Measurements from ENCODE around the gene KIF5B. TPM values are rescaled to one million over a fixed set of nuclear protein-coding genes. Genes with fewer than 3 reads are reported as not detected.
A peak's percentile ranks its signal among the peaks of the same experiment; 100 is the strongest.

Gene KIF5B
- total and polyA plus RNA-seq, 4 donors: 37.6 to 121 (median 68.0) TPM

DNA sequence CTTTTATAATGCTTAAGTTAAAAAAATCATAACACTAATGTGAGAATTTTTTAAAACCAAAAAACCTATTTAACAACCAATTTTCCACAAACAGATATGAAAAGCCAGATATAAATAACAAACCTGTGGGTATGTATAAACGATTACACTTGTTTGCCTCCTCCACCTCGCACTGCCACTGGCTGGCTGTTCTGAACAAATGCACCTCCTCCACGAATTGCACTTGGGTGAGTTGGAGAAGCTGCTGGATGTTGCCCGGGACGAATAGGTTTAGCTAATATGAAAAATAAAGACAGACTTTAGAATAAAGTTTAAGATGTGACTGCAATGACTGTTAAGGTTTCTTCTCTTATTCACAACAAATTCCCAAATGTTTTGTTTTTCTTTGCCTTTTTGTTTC, 40.8 kb downstream of the KIF5B start:
- Histone ChIP-seq H3K9me3 (ENCODE audit: control insufficient read depth in 4 of 4, insufficient read depth in 3 of 4, low read length in 3 of 4) (no peaks in the 10 kb centered on the region), H3K4me1 (ENCODE audit: control insufficient read depth in 5 of 5, insufficient read depth in 5 of 5, low read length in 5 of 5) (peaks cover 0 to 2% (median 0%) of the 10 kb centered on the region in 5 donors), H3K27me3 (ENCODE audit: control insufficient read depth in 3 of 3, insufficient read depth in 3 of 3, low read length in 2 of 3) (no peaks in the 10 kb centered on the region), H3K27ac (ENCODE audit: low read depth in 1 of 2, low read length in 1 of 2) (no peak overlapping the region), H3K36me3 (ENCODE audit: control insufficient read depth in 4 of 4, insufficient read depth in 4 of 4, low read length in 4 of 4) (peaks cover 21 to 62% (median 52%) of the 10 kb centered on the region in 4 donors), H3K4me3 (no peak overlapping the region), H3K9ac (ENCODE audit: insufficient read depth in 1 of 2, low read length in 2 of 2) (no peak overlapping the region)
- ATAC-seq (ENCODE audit: insufficient read depth, low FRiP score): no peak
- no peak for DNase-seq
- no peak for TF ChIP-seq CTCF (IDR thresholded peaks at IDR 0.05; ENCODE audit: control extremely low read depth, extremely low read depth)
- 88 to 94% methylated on average over 5 of the region's 5 CpGs for WGBS, 2 donors

DNA sequence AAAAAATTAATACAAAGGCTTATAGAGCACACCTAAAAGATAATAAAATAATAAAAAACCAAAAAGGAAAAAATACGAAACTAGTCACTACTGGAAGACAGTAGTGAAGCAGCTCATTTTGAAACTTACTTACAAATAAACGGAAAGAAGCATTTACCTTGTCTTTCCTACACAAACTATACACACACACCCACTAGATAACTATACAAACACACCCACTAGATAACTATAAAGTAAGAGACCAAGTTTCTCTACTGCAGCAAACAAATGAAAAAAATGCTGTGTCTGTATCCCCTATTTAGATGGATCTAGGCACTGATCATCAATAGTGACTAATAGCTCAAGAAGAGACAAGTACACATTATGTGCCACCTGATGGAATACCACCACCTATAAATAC, 49.2 kb downstream of the KIF5B start:
- Histone ChIP-seq H3K27ac (ENCODE audit: low read depth in 1 of 2, low read length in 1 of 2) (no peak overlapping the region), H3K27me3 (ENCODE audit: control insufficient read depth in 3 of 3, insufficient read depth in 3 of 3, low read length in 2 of 3) (no peaks in the 10 kb centered on the region), H3K4me1 (ENCODE audit: control insufficient read depth in 5 of 5, insufficient read depth in 5 of 5, low read length in 5 of 5) (peaks cover 0 to 3% (median 0%) of the 10 kb centered on the region in 5 donors), H3K36me3 (ENCODE audit: control insufficient read depth in 4 of 4, insufficient read depth in 4 of 4, low read length in 4 of 4) (peaks cover 1 to 15% (median 7%) of the 10 kb centered on the region in 4 donors), H3K4me3 (no peak overlapping the region), H3K9me3 (ENCODE audit: control insufficient read depth in 4 of 4, insufficient read depth in 3 of 4, low read length in 3 of 4) (no peaks in the 10 kb centered on the region), H3K9ac (ENCODE audit: insufficient read depth in 1 of 2, low read length in 2 of 2) (no peak overlapping the region)
- DNase-seq (no peak), ATAC-seq (ENCODE audit: insufficient read depth, low FRiP score) (no peak)
- no peak for TF ChIP-seq CTCF (IDR thresholded peaks at IDR 0.05; ENCODE audit: control extremely low read depth, extremely low read depth)
- 84 to 91% methylated on average over 2 of the region's 2 CpGs for WGBS, 2 donors

- ATAC-seq (ENCODE audit: insufficient read depth, low FRiP score) (no peak), DNase-seq (peak; percentile 20 to 44 (median 25))
- Histone ChIP-seq H3K36me3 (ENCODE audit: control insufficient read depth in 4 of 4, insufficient read depth in 4 of 4, low read length in 4 of 4) (peaks cover 0 to 7% (median 3%) of the 10 kb centered on the region in 4 donors), H3K4me1 (ENCODE audit: control insufficient read depth in 5 of 5, insufficient read depth in 5 of 5, low read length in 5 of 5) (peaks cover 0 to 3% (median 0%) of the 10 kb centered on the region in 5 donors), H3K27ac (ENCODE audit: low read depth in 1 of 2, low read length in 1 of 2) (no peak overlapping the region), H3K27me3 (ENCODE audit: control insufficient read depth in 3 of 3, insufficient read depth in 3 of 3, low read length in 2 of 3) (no peaks in the 10 kb centered on the region), H3K9me3 (ENCODE audit: control insufficient read depth in 4 of 4, insufficient read depth in 3 of 4, low read length in 3 of 4) (no peaks in the 10 kb centered on the region), H3K4me3 (no peak overlapping the region), H3K9ac (ENCODE audit: insufficient read depth in 1 of 2, low read length in 2 of 2) (no peak overlapping the region)
- no peak for TF ChIP-seq CTCF (IDR thresholded peaks at IDR 0.05; ENCODE audit: control extremely low read depth, extremely low read depth)
- 59 to 66% methylated on average over 4 of the region's 4 CpGs for WGBS, 2 donors
Observed at GRCh38 chr10:32005050-32005449, 51.2 kb downstream of the KIF5B start.

DNA sequence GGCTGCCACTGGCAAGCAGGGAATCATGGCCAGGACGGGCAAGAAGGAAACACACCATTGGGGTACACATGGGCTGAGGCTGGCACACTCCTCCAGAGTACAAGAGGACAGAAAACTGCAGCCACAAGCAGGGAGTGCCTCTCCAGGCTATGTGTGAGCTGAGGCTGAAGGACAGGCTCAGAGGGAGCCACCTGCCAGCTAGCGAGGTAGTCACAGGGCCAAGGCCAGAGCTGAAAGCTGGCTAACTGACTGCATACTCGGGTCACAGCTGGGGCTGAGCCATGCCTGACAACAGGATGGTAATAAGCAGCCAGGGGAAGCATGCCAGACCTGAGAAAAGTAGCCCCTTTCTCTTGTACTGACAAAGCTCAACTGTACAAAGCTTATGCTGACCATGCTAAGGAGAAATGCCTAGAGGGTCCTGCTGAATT, 52.0 kb downstream of the KIF5B start:
- no peaks in the 10 kb centered on the region for H3K27me3 ChIP-seq (ENCODE audit: control insufficient read depth in 3 of 3, insufficient read depth in 3 of 3, low read length in 2 of 3)
- H3K4me1 ChIP-seq (ENCODE audit: control insufficient read depth in 5 of 5, insufficient read depth in 5 of 5, low read length in 5 of 5): peaks cover 0 to 4% (median 0%) of the 10 kb centered on the region in 5 donors
- H3K9ac ChIP-seq (ENCODE audit: insufficient read depth in 1 of 2, low read length in 2 of 2): no peak overlapping the region
- ATAC-seq (ENCODE audit: insufficient read depth, low FRiP score) (no peak), DNase-seq (no peak)
- peaks cover 0 to 5% (median 1%) of the 10 kb centered on the region in 4 donors for H3K36me3 ChIP-seq (ENCODE audit: control insufficient read depth in 4 of 4, insufficient read depth in 4 of 4, low read length in 4 of 4)
- no peak overlapping the region for H3K4me3 ChIP-seq
- 71 to 84% methylated on average over 3 of the region's 3 CpGs for WGBS, 2 donors
- no peak for TF ChIP-seq CTCF (IDR thresholded peaks at IDR 0.05; ENCODE audit: control extremely low read depth, extremely low read depth)
- no peak overlapping the region for H3K27ac ChIP-seq (ENCODE audit: low read depth in 1 of 2, low read length in 1 of 2)
- no peaks in the 10 kb centered on the region for H3K9me3 ChIP-seq (ENCODE audit: control insufficient read depth in 4 of 4, insufficient read depth in 3 of 4, low read length in 3 of 4)

Data from lung (tissue), 12 donors.